Medulla oblongata (tissue), 1 donor: ENCODE data around the gene UNC119B.

Experiments
- DNase-seq: peaks from one replicate; pipeline ENCODE4 v3.0.0-alpha.2; 2015; ENCODE audit errors: extremely low spot score

The UNC119B gene

DNA sequence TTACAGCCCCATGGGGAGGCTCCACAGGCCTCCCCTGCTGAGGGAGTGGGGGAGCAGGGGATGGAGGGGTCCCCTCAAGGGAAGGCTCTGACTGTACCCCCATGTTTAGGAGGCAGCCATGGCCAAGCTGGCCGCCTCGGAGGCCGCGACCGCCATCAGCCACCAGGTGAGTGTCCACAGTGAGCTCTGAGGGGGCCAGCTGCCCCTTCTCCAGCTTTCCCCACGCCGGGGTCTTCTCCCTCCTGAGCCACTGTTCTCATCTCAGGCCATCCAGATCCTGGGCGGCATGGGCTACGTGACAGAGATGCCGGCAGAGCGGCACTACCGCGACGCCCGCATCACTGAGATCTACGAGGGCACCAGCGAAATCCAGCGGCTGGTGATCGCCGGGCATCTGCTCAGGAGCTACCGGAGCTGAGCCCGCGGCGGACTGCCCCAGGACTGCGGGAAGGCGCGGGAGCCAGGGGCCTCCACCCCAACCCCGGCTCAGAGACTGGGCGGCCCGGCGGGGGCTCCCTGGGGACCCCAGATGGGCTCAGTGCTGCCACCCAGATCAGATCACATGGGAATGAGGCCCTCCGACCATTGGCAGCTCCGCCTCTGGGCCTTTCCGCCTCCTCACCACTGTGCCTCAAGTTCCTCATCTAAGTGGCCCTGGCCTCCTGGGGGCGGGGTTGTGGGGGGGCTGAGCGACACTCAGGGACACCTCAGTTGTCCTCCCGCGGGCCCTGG, 28.9 kb downstream of the UNC119B start:
- no peak for DNase-seq

- DNase-seq, result no peak
Observed at GRCh38 chr12:120739821-120740613, 29.8 kb downstream of the UNC119B start.

- no peak for DNase-seq
Observed at GRCh38 chr12:120740871-120741270, 30.6 kb downstream of the UNC119B start.

DNA sequence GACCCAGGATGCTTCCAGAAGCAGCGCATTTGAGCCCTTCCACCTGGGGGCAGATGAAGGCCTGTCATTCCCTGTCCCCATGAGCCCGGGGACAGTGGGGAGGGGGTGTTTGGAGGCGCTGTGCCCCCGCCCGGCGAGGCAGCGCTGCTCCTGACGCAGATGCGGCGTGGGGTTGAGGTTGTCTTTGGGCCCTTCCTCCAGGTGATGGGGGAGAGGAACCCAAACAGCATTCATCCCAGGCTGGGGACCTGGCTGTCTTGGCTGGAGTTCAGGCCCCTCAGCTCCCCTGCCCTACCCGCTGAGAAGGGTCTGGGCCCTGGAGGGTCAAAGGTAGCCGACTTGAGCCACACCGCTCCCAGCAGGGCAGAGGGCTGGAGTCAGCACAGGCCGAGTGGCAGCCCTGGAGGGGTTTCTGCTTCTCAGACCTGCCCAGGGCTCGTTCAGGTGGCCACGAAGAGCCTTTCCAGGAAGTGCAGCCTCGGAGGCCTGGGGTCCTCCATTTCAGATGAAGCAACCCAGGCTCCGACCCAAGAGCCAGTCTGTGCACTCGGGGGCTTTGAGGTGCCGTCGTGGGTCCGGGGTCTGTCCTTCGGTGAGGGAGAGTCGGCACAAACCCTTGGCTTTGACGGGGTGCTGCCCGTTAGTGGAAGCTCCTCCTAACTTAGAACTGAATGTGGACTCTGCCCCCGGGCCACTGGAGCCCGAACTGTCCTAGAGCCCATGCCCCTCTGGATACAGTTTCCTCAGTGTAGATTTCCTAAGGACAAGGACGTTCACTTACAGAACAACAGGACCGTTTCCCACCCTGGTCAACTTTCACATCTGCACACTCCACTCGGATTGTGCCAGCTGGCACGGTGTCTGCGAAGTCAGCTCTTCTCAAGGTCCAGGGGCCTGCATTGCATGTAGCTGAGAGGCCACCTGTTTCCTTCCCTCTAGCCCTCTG, 31.5 kb downstream of the UNC119B start:
- DNase-seq, result no peak

DNA sequence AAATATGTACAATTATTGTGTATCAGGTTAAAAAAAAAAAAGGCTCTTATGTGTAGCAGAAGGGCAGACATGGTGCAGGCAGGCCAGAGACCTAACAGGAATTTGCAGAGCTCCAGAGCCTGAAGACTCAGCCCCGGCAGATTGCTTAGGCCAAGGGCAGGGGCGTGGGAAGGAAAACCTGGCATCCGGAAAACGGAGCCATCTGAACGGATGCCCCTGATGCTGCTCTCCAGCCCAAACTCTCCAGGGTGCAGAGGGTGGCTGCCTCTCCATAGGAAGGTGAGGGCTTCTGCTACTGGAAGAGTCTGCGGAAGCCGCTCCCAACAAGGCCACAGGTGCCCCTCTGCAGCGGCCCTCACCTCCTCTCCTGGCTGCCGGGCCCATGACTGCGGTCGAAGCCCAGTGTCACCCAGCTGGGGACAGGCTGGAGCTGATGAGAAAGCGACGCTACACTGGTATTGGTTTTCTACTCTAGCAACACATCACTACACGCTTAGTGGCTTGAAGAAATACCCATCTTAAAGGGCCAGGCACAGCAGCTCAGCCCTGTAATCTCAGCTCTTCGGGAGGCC, 34.8 kb downstream of the UNC119B start:
- no peak for DNase-seq

GRCh38 chr12:120748242-120748641, 38.0 kb downstream of the UNC119B start:
- DNase-seq, result no peak

- DNase-seq, result no peak
Observed at GRCh38 chr12:120749256-120749655, 39.0 kb downstream of the UNC119B start.

DNA sequence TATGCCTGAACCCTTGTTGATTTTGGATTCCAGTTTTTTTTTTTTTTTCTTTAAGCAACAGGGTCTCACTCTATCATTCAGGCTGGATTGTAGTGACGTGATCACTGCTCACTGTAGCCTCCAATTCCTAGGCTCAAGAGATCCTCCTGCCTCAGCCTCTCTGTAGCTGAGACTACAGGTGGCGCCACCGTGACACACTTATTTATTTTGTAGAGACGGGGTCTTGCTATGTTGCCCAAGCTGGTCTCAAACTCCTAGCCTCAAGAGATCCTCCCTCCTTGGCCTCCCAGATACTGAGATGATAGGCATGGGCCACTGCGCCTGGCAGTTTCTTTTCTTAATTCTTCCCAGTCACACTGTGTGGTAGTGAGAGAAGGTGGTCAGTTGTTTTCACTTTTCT, 40.5 kb downstream of the UNC119B start:
- DNase-seq, result no peak

DNA sequence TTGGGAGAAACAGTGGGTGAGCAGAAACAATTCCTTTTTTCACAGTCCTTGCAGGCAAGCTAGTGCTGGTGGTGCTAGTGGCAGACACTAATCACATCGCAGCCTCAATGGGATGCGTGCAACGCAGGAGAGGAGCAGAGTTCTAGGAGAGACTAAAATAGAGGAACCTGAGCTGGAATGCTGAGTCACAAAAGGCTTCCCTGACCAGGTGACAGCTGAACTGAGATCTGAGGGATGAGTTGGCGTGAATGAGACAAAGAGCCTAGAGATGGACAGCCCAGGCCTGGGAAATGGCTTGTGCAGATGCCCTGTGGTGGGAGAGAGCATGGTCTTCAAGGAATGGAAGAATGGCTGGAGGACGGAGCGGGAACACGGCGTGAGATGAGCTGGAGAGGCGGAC, 41.1 kb downstream of the UNC119B start:
- DNase-seq, result no peak

- no peak for DNase-seq
Observed at GRCh38 chr12:120754792-120755191, 44.5 kb downstream of the UNC119B start.

- no peak for DNase-seq
Observed at GRCh38 chr12:120755269-120755668, 45.0 kb downstream of the UNC119B start.

GRCh38 chr12:120757226-120757742, 47.0 kb downstream of the UNC119B start:
- DNase-seq, result no peak

DNA sequence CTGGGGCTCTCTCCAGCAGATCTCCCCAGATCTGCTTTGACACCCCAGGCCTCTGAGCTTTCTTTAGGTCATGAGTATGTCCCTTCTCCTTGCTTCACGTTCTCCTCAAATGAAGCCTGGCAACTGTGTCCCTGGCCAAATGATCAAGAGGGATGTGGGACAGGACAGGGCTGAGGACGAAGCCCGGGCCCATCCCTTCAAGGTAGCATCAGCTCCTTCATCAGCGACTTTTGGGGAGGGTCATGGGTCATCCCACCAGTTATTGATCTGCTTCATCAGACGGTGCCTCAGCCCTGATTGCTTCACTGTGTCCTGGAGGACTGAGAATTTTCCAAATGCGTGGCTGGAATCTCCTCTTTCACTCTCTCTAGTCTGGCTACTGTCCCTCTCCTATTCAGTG, 47.7 kb downstream of the UNC119B start:
- DNase-seq, result no peak

GRCh38 chr12:120758798-120759590, 48.7 kb downstream of the UNC119B start:
- no peak for DNase-seq

GRCh38 chr12:120759591-120760348, 49.5 kb downstream of the UNC119B start:
- no peak for DNase-seq

DNA sequence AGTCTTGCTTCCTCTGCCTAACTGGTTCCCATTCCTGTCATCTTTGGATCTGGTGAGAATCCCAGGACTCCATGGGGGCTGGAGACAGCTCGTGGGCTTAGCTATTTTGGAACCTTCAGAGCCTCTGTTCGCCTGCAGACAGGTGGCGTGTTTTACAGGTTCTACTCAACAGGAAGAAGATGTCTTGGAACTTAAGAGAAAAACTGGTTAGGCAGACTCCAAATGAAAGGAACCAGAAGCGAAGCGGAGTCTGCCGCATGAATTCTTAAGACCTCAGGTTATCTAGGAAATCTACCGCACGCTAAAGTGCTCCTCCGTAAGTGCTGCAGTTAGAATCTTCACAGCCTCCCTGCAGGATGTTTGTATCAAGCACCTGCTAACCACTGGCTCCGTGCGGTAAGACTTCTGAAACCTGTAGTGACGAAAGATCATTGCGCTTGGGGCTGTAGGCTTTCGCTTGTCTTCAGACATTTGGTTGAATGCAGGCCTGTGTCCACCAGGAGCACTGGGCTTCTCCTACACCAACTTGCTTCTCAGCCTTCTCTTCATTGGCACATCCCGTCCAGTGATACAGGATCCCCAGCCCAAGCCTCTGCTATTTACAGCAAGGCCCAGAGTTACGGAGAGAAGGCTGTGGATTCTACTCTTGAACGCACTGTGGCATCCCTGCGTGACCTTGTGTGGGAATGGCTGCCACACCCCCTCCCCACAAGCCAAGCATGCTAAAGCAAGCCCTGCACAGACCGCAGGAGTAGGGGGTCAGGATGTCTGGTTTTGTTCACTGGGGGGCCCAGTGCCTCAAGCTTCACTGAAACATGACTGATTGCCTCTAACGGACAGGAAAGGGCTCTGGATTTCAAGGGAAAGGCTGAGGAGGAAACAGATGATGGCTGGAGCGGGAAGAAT, 50.3 kb downstream of the UNC119B start:
- no peak for DNase-seq

DNA sequence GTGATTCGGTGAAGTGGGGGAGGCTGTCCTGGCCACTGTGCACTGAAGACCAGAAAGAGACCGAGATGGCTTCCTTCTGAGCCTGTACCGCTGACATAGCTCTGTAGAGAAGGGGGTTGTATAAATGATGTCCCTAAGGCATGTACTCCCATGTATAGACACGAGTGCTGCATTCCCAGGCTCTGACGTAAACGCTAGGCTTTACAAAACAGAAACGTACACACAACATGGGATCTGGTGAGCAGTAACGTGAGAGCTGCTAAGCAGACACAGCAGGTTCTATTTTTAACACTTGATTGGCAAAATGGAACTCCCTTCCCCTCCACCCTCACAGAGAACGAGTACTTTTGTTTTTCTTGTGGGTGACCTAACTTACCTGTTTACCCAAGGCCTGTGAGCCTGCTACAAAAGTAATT, 51.3 kb downstream of the UNC119B start:
- DNase-seq, result no peak

GRCh38 chr12:120762086-120762485, 51.8 kb downstream of the UNC119B start:
- no peak for DNase-seq

- DNase-seq, result no peak
Observed at GRCh38 chr12:120763250-120763649, 53.0 kb downstream of the UNC119B start.
